ENCODE data around the gene SORCS2.

Gene SORCS2

DNA sequence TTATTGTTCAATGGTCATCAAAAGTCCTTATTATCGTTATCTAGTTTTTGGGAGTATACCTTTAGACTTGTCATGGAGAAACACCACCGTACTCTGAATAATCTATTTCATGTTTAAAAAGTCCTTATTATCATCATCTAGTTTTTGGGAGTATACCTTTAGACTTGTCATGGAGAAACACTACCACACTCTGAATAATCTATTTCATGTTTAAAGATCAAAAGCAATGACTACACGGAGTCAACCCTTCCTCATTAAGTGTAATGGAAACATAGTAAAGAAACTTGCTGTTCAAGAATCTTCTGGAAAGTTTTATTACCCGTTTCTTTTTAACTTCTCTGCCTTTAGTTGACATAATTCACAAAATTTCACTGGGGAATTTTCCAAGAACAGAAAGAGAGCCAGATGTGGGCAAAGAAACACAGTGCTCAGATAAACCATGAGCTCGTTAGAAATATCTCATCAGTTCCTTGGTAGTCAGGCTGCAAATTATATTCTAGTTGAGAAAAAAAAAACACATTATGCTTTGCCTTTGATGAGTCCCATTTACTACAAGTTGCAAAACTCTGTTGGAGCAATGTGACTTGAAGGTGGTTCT, 588.5 kb downstream of the SORCS2 start:
- no peak for DNase-seq (ENCODE audit: low spot score)
- no peak for FAIRE-seq

DNA sequence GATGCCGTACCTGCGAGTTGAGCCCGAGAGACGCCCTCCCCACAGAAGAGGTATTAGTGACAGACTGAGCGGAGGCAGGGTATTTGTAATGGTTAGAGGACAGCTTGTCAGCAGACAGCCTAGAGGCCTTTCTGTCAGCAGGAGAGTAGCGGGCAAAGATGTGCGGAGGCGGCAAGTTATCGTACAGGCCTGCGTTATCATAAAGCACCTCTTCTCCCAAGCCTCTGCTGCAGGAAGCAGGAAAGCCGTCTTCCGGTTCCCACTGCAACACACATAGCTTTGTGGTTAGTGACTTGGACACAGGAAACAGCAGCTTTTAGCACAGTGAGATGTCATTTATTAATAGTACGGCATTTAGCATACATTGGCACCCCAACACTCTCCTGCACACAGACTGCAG, 589.0 kb downstream of the SORCS2 start:
- no peak for DNase-seq (ENCODE audit: low spot score)

DNA sequence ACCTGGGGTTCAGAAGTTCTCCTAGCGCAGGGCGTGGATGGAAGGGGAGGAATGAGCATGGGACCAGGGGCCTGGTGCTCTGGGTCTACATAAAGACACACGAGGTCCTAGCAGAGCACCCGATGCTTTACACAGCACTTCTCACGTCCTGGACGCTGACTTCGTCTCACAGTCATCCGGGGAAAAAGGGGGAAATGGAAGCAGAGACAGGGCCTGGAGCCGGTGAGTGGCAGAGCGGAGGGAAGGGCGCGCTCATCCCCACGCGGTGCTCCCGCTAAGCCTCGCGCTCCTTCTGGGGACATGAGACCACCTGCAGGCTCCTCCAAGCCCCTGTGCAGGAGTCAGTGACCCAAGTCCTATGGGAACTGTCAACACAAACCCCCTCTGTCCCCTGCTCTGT, 589.7 kb downstream of the SORCS2 start:
- DNase-seq (ENCODE audit: low spot score) (no peak), FAIRE-seq (no peak)

More for the DNA sequence above, 589.0 kb downstream of the SORCS2 start:
- no peak for FAIRE-seq

DNA sequence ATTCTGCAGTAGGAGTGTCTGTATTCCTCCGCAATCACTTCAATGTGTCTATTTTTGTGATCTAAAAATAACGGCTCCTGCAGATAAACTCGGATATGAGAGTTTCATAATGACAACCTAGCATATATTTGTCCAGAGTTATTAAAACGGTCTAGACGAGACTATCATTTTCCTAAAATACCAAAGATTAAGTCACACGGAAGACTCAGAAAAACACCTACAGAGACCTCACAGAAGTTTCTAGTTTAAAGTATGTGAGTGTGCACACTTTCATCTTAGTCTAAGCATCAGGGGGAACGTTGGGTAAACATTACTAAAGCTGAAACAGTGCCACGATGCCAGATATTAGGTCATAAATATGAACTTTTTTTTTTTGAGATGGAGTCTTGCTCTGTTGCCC, 590.4 kb downstream of the SORCS2 start:
- no peak for FAIRE-seq
- DNase-seq (ENCODE audit: low spot score), result no peak

DNA sequence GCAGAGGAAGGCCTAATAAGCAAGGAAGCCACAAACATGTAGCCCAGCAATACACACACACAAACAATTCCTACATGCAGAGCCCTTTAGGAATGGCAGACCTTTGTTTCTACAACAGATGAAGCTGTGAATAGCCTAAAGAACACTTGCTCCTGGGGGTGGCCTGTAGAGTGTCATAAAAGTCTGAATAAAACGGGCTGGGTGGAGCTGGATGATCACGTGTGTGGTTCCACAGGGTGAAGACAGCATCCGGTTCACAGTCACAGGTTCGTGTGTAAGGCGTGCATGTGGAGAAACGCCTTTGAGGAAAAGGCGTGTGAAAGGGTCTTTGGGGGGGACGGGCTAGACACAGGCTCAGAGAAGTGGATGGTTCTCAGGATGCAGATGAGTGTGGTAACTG, 591.2 kb downstream of the SORCS2 start:
- FAIRE-seq, result no peak

DNA sequence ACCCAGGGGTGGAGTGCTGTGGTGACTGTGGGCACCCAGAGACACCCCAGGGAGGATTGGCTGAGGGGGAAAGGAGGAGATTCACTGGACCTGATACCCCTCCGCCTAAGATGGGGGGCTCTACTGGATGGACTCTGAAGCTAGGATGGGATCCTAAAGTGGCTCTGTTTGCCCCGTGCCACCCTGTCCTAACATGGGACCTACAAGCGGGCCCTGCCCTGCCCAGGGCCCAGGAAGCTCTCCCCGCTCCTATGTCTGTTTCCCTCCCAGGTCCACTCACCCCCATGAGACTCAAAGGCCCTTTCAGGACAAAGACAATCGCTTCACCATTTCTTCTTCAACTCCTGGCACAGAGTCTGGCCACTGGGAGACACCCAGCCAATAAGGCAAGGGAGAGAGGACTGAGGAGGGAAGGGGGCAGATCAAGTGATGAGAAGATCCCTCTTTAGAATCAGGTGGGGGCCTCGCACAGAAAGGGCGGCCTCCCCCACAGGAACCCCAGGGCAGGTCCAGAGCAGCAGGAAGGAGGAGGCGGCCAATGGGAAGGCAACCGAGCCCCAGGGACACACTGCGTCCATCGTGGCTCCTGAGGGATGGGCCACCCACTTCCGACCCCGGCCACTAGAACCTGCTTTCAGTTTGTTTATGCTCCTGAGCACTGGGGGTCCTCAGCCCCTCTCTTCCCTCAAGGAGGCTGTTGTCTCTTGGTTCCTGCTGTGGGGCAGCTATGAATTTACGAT, 592.0 kb downstream of the SORCS2 start:
- DNase-seq (ENCODE audit: low spot score) (no peak), FAIRE-seq (no peak)

More for the DNA sequence above, 591.2 kb downstream of the SORCS2 start:
- no peak for DNase-seq (ENCODE audit: low spot score)

- FAIRE-seq (no peak), DNase-seq (ENCODE audit: low spot score) (no peak)
Observed at GRCh38 chr4:7785017-7785416, 592.7 kb downstream of the SORCS2 start.

DNA sequence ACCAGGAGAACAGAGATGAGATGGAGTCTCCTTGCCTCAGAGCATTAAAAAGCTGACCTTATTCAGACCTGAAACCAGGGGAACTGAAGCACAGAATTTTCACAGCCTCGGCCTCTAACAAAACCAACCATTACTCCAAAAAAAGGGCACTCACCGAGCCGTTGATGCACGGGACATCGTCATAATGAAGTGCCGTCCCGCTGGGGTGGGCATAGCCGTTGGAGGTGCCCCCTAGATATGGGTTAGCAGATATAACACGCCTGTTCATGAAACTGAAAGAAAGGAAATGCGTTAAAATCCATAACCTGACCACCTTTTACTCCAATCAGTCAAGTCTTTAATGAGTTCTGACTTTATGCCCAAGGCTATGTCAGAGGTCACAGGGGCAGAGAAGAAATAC, 593.7 kb downstream of the SORCS2 start:
- FAIRE-seq, result no peak
- DNase-seq (ENCODE audit: low spot score), result no peak

GRCh38 chr4:7786517-7786916, 594.2 kb downstream of the SORCS2 start:
- no peak for FAIRE-seq

GRCh38 chr4:7787067-7787466, 594.7 kb downstream of the SORCS2 start:
- DNase-seq (ENCODE audit: low spot score) (no peak), FAIRE-seq (no peak)

More at GRCh38 chr4:7786517-7786916, 594.2 kb downstream of the SORCS2 start:
- no peak for DNase-seq (ENCODE audit: low spot score)

DNA sequence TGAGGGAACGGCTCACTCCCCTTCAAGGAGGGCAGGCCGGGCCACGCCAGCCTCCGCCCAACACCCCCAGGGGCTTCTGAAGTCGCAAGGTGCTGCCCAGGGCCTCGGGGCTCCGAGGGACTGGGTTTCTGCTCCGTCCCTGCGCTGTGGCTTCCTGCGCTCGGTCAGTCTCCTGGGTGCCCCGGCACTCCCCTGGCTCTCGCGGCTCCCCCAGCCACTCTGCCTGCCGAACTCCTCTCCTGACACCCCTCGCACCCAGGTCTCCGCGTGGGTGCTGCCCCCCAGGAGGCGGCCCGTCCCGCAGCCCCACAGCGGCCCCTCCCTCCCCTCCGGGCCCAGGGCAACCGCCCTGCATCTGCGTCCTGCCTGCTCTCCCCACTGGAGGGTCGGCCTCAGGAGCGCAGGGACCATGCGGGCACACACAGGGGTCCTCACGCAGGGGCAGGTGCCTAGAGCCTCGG, 595.4 kb downstream of the SORCS2 start:
- DNase-seq (ENCODE audit: low spot score), result no peak
- FAIRE-seq, result no peak

DNA sequence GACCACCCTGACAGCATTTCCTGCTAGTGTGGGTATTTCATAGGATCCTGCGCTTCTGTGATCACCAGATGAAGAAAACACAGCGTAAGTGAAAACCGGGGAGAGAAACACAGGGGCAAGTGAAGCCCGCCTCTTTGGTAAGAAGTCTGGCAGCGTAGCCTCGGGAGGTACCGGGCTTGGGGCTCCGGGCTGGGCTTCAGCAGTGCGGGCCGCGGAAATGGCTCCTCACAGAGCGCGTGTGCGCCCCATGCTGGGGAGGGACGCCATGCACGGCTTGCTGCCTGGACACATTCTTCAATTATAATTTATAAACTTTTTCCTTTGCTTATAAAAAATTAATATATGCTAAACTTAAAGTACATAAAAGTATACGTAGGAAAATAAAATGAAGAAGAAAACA, 595.9 kb downstream of the SORCS2 start:
- DNase-seq (ENCODE audit: low spot score), result no peak

DNA sequence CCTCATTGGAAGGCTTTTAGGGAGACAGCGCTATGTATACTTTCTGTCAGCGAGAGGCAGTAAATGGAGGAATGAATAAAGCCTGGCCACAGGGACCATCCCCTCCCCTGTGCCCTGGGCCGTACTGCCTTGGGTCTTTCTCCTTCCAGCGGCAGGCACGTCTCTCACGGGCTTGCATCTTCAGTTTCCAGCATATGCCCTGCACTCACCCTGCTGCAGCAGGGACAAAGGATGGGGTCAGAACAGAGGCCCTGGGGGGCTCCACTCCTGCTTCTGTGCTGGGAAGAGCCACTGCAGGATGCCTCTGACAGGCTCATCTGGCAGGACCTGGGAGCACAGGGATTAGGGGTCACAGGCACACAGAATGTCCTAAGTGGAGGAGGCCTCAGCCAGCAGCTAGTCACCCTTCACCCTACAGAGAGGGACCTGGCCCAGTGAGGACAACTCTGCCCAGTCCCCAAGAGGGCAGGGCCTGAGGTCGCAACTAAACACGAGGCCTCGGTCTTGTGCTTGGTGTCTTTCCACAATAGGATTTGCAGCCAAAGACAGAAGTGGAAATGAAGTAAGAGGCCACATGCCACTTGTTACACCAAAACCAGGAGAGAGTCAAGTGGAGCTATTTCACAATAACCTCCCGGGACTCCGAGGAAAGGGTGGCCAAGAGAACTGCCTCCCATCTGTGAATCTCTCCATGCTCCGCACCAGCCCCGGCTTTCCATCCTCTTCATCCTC, 596.5 kb downstream of the SORCS2 start:
- FAIRE-seq, result no peak
- DNase-seq (ENCODE audit: low spot score), result no peak

More for the DNA sequence above, 595.9 kb downstream of the SORCS2 start:
- FAIRE-seq, result no peak

DNA sequence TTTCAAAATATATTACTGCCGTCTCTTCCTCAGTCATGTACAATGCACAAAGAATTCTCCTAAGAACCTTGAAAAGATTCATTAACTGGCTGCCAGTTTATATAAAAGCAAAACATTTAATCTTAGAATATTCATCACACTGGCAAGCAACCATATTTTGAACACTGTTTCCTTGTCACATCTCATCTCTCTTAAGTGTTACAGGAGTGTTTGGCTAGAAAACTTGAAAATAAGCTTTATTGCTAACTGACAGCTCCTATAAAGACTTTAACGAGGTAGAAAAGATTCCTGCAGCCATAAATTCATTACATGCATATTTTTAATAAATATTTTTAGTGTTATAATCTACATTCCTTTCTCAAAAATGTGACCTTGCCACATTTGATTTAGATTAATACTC, 597.7 kb downstream of the SORCS2 start:
- DNase-seq (ENCODE audit: low spot score) (no peak), FAIRE-seq (no peak)

- FAIRE-seq (no peak), DNase-seq (ENCODE audit: low spot score) (no peak)
Observed at GRCh38 chr4:7790999-7791398, 598.7 kb downstream of the SORCS2 start.
